NCI-H1930 (cell line): ENCODE data around the gene BMF.
A peak's percentile ranks its signal among the peaks of the same experiment; 100 is the strongest.
"Not testable (repeated sequence)": the region's sequence is repeated elsewhere in the genome, so short reads cannot be mapped to it uniquely, and the experiment has no call there.

ENCODE experiments used
- DNase-seq, 2 experiments: peaks; one replicate each; lab custom pipeline; 2025; lab: John Stamatoyannopoulos, UW

The BMF gene

DNA sequence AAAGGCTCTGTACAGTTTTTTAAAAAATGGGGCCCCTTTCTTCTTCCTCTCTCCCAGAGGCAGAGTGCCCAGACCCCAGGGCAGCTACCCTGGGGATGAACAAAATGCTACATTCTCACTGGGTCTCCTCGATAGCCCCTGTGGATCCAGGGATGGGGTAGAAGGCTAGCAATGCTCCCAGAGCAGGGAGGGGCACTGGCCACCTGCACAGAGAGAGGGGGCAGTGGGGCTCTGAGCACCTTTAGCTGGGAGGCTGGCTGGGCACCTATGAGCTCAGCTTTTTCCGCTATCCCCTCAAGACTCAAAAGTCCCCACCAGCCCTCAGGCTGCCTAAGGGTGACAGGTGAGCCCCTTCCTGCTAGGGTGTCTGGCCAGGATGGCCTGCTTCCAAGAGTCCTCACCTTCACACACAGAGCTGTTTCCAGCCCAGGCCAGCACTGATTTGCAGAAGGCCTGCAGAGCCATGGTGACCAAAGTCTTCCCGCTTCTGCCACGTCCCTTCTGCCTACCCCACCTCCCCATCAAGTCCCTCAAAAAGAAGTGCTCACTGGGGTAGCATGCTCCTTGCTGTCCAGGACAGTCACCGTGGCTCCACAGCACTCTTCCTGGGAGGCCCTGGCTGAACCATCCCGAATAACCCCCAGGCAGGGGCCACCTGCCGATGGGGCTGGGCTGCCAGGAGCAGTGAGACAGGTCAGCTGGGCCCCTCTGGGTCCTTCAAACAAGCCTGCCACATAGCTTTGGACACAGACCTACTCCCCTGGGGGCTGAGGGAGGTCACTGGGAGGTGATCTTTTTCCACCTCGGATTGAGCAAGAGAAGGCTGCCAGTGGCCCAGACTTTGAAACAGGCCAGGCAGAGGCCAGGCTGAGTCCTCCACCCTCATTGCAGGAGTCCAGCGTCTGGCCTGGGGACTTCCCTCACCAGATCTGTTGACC is 20.4 kb downstream of the BMF start:
- DNase-seq: no peak

DNA sequence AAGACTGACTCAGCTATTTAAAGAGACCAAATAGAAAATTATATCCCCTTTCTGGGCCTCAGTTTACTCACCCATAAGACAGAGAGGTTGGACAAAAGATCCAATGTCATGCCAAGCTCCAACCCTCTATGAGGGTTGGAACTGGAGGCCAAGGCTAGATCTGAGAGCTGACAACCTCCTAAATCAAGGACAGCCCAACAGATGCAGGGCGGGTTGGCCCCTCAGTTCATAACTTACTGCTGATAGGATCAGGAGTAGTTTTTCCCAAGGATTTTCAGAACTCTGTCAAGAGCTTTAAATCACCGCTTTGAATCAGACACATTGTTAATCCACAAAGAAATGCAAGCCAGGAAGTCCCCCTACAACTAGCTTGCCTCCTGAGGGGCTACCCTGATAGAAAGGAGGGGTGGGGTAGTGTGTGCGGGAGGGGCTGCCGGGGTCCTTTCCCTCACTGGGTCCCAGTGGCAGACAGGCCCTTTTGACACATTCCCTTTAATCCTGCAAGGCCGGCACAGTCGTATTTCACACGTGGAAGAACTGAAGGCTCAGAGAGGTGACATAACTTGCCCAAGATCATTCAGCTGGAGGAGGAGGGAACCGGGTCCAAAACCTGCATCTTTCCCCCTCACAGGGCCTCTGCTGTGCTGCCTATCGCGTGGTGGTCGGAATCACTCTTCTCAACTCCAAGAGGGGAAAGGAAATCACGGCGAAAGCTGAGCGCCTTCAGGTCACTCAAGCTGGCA is 21.4 kb downstream of the BMF start:
- no peak for DNase-seq

DNA sequence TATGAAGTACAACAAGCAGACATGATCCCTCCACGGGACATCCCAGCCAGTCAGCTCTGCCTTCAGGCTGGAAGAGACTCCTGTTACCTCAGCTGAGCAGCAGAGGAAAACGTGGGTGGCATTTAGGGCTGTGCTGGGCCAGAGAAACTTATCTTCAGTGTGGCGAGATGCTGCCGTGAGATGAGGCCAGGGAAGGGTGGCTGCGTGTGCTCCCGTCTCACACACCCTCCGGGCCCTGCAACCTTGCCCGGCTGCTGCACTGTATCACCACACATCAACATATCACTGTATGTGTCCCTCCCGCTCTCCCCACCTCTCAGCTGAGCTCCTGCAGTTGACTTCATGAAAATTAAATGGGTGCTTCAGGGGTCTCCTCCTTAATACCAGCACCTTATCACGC is 23.4 kb downstream of the BMF start:
- no peak for DNase-seq

DNA sequence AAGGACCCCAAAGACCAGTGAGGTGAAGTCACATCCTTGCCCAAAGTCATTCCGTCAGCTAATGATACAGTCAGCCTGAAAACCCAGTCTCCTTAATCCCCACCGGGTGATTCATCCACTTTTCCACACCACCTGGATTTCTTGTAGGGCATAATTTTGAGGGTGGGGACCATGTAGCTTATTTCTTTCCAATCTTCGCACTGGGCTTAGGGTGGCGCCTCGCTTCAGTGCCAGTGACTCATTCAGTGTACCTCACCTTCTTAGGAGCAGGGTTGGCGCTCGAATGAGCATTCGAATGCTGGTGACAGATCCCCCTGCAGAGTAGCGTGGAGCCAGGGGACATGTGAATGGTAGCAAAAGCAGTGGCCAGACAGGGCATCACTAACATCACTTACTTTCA is 24.0 kb downstream of the BMF start:
- no peak for DNase-seq

DNA sequence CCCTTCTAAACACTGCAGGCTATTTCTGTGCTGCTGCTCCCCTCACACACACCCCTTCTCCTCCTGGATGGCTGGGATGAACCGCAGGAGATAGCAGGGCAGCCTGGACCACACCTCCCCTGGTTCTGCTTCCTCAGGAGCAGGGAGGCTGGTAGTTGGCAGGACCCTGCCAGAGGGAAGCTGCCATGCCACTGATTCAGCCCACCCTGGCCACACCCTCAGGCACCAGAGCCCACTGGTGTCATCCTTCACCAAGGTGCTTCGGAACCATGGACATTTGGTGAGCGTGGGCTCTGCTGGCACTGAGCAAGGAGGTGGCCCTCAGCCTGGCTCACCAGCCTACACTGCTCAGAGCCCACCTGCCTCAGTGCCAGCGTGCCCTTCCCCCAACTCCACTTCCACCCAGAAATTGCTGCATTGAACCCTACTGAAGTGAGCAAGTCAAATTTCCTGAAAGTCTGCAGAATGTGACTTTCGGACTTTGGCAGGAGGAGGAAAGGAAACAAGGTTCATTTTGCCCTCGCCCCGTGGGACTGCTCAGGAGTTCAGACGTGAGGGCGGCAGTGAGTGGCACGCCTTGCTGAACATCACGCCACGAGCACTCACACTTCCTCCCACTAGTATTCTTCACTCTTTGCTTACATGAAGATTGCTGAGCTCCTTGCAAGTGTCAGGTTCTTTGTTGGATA is 26.3 kb downstream of the BMF start:
- DNase-seq: no peak

DNA sequence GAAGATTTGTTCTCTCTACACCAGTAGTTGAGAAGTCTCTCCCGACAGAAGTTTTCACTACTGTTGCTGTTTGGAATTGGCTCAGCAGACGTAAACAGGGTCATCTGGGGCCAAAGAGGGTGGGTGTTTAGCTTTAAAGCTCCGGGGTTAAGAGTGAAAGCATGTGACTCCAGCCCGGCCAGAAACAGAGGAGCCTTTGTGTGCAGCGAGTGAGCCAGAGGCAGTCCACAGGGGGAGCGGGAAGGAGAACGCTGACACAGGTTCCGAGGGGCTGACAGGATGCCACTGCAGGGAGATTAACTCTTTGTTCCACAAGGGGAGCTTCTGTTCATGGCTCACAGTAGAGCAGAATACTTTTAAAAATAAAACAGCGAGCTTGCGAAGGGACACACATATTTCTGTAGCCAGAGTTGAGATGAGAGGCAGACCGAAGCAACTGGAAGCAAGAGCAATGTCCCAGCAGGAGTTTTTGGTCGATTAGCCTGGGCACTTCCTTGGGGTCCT is 26.9 kb downstream of the BMF start:
- no peak for DNase-seq

DNA sequence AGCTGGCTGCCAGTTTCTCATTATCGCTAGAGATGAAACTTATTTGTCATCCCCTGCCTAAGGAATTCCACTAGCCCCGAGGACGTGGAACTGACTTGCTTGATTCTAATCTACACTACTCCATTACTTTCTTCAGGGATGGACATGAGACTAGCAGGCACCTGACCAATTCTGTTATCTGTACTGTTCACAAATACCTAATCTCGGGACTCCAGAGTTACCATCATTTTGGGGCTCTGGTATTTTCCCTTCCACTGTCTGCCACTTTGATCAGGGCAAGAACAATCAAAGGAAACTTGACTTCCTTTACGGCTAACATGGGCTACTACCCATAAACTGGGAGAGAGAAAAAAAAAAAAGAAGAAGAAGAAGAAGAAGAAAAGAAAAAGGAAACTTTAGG is 27.8 kb downstream of the BMF start:
- no peak for DNase-seq

DNA sequence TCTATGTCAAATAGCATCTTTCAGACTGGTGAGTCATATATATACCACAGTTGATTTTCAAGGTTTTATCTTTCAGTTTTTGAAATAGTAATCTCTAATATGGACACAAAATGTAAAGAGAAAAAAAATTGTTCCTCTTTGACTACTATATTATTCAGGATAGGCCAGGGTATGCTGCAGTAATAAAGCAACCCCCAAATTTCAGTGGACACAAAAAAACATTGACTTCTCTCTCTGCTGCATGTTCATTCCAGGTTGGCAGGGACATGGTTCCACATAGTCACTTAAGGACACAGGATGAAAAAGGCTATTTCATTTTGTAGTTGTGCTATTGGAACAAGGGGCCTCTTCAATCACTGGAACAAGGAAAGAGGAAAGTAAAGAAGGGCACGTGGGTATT is 28.6 kb downstream of the BMF start:
- no peak for DNase-seq

DNA sequence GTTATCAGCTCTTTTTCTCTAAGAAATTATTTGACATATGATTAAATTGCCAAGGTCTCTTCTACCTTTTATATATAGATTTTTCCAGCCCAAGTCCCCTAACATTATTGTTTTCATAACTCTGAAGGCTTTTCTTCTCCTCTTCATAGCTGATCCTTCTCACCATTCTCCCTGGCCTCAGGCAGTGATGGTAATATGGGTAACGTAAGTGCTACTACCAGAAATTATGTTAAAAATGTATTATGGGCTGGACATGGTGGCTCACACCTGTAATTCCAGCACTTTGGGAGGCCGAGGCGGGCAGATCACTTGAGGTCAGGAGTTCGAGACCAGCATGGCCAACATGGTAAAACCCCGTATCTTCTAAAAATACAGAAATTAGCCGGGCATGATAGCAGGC is 29.2 kb downstream of the BMF start:
- no peak for DNase-seq

DNA sequence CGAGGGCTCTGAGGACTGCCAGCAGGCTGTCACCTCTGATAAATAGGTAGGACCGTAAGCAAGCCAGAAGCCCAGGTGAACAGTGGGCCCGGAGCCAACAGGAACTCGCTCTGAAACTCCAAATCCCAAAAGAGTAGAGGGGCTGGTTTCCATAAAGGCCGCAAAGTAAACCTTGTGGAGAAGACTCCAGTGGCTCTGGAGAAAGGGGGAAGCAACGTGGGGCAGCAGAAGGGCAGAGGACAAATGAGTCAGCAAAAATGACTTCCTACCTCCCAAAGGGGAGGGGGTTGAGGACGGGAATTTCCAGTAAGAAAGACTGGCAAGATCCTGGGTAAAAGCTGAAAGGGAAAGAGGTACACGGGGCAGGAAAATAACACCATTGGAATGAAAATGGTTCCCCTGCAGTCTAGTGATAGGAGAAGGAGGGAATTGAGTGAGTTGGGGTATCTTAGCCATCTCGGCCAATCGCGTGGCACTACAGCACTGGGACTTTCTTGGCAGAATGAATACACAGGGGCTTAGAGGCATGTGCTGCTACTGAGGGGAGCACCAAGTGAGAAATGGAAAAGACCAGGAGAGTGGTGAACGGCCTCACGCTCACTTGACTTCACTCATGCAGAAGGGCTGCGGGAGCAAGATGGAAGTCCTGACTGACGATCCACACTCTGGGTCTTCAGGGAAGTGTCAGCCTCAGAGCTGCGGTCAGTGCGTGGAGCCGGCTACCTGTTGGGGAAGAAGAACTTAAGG is 33.2 kb downstream of the BMF start:
- no peak for DNase-seq

DNA sequence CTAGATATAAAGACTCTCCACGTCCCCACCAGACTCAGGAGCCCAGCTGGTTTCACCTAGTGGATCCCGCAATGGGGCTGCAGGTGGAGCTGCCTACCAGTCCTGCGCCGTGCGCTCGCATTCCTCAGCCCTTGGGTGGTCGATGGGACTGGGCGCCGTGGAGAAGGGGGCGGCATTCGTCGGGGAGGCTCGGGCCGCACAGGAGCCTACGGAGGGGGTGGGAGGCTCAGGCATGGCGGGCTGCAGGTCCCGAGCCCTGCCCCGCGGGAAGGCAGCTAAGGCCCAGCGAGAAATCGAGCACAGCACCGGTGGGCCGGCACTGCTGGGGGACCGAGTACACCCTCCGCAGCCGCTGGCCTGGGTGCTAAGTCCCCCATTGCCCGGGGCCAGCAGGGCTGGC is 34.0 kb downstream of the BMF start:
- DNase-seq: not testable (repeated sequence)

DNA sequence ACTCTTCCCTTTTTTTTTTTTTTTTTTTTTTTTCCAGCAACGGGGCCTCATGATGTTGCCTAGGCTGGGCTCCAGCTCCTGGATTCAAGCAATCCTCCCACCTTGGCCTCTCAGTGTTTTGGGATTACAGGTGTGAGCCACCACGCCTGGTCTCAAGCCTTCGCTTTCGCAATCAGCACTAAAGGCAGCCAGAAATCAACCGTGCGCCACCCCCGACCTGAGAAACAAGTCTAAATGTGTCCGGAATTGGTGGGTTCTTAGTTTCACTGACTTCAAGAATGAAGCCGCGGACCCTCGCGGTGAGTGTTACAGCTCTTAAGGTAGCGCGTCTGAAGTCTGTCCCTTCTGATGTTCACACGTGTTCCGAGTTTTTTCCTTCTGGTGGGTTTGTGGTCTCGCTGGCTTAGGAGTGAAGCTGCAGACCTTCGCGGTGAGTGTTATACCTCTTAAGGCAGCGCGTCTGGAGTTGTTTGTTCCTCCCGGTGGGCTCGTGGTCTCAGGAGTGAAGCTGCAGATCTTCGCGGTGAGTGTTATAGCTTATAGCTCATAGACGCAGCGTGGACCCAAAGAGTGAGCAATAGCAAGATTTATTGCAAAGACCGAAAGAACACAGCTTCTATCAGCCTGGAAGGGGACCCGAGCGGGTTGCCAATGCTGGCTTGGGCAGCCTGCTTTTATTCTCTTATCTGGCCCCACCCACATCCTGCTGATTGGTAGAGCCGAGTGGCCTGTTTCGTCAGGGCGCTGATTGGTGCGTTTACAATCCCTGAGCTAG is 34.8 kb downstream of the BMF start:
- not testable (repeated sequence) for DNase-seq

DNA sequence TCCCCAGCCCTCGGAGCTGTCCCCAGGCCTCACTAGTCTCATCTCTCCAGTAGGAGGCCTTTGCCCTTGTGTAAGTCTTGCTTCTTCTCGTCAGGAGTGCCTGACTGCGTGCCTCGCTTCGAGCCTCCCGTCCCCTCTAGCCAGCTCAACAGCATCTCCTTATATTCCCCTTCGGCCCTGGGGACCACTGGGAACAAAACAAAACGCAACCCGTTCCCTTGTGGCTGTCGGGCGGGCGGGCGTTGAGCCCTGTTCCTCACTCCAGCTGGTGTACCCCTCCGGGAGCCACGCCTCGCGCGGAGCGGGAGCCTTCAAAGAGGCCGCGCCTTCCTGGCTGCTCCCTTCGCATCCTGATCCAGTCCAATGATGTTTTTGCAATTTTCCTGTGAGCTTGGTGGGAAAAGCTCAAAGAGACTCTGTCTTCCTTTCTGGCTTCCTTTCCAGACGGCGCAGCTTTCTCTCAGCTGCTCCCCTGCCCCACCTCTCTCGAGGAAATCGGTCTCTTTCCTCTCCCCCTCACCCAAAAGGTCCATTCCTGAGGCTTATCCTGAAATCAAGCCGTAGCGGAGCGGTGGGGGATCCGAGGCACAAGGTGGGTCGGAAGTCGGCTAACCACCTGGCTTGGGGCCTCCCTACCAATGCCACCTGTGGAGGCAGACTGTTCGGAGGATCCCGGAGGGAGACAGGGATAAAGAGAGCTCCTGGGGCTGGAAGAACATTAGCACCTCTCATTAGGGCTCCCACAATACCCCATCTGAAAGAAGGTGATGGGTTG is 36.3 kb downstream of the BMF start:
- no peak for DNase-seq

DNA sequence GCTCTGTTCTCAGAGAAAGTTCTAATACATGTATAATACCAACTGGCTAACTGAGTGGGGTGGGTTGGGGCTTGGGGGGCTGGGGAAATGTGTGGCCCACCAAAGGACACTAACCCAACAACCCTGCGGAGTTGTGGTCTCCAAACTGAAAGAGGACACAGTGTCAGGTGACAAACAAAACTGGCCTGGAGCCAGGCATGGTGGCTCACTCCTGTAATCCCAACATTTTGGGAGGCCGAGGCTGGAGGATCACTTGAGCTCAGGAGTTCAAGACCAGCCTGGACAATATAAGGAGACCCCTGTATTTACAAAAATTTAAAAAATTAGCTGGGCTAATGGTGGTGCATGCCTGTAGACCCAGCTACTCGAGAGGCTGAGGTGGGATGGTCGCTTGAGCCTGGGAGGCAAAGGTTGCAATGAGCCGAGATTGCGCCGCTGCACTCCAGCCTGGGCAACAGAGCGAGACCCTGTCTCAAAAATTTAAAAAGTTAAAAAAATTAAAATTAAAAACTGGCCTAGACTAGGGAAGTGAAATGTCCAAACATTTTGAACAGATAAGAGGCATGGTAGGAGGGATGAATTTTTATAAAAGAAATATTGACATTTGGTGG is 38.0 kb downstream of the BMF start:
- DNase-seq: no peak

DNA sequence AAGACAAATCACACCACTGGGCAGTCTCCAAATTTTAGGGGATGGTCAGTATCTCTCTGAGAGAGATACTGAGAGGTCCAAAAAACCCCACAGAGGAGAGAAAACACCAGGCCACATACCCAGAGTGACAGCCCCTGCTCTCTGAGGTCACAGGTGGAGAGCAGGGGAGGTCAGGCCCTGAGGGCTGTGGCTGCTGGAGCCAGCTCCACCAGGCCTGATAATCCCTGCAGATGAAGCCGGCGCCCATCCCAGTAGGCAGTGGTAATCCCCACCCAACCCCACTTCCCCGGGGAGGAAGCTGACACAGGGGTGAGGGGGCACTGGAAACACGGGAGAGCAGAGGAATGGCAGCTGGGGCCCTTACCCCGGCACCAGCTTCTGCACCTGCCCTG is 38.5 kb downstream of the BMF start:
- no peak for DNase-seq

DNA sequence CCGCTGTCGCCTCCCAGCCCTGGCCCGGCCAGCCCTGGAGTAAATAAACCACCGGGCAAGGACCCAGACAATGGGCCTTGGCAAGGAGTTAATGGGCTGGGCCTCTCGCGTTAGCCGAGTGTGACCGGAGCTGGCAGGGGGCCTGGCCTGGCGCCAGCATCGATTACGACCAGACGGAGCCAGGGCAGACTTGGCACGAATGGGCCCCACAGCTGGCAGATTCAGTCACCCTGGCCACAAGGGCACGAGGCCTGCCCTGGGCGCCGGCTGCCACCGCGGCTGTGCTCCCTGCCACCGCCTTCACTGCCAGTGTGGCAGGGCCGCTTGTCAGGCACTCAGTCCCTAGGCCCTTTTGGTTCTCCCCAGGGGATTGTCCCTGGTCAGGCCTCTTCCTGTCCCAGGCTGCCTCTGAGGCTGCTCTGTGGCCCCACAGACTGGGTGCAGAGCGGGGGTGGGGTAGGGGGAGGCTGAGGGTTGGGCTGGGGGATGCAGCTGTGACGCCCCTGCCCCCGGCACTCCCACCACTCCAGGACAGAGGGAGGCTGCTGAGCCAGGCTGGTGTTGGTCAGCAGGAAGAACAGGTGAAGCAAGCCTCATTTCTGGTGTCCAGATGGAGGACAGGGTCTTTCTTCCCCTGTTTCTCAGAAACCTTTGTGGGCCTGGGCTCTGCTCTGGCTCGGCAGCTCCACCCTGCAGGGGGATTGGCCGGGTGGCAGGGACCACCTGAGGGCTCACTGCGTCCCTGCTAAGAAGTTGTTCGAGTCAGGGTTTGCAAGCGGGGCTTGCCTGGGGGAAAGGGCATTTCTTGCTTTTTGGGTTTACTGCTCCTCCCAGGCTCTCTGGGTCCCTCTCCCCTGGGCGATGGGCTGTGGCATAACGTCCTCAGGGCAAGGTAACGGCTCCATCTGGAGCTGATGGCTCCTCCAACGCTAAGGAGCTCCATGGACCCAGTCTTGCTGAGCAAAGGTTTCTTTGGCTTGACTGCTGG is 39.2 kb downstream of the BMF start:
- DNase-seq: peak; percentile 23 to 76

DNA sequence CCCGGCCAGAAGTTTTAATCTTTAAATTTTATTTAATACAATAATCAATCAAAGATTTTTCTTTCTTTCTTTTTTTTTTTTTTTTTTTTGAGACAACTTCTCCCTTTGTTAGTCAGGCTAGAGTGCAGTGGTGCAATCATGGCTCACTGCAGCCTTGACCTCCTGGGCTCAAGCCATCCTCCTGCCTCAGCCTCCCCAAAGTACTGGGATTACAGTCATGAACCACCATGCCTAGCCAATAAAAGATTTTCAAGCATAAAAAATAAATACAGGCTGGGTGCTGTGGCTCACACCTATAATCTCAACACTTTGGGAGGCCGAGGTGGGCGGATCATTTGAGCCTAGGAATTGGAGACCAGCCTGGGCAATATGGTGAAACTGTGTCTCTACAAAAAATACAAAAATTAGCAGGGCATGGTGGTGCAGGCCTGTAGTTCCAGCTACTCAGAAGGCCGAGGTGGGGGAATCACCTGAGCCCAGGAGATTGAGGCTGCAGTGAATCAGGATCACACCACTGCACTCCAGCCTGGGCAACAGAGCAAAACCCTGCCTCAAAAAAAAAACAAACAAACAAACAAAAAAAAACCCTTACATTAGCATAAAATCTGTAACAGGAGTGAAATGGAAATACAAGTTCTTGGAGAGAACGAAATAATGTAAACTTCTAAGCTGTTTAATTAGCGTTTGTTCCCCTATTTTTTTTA is 40.6 kb downstream of the BMF start:
- no peak for DNase-seq

DNA sequence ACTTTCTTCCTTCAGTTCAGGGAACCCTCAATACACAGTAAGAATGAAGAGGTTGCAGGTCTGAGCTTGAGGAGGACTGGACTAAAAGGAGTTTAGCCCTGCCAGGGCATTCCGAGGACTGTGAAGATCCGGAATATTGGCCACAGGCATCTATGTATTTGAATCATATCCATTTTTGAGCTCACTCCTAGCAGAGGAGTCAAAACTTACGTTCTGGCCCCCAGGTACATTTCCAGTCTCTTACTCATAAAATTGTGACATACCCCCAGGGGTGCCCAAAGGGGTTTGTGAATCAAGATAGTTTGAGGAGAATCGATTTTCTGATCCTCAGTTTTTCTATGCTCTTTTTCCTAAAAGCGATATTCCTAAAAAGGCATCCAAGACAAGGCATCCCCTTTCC is 42.1 kb downstream of the BMF start:
- no peak for DNase-seq
